Mucosa of rectum (tissue), 2 donors: ENCODE results near the gene HLA-F.

Experiments used
- H3K27ac ChIP-seq, 2 donors: one replicate each; pipeline ENCODE4 v1.7.0; 2013; ENCODE audit warnings: inconsistent platforms in 2 of 2, low read depth in 2 of 2, low read length in 2 of 2
- H3K27me3 ChIP-seq, 2 donors: one replicate each; pipeline ENCODE4 v1.7.0; 2013; ENCODE audit warnings: low read length in 2 of 2; ENCODE audit not compliant: control insufficient read depth in 2 of 2, insufficient read depth in 2 of 2
- H3K36me3 ChIP-seq, 2 donors: one replicate each; pipeline ENCODE4 v1.7.0; 2013; ENCODE audit warnings: low read length in 2 of 2; ENCODE audit not compliant: control insufficient read depth in 2 of 2, insufficient read depth in 2 of 2
- H3K4me1 ChIP-seq, 2 donors: one replicate each; pipeline ENCODE4 v1.7.0; 2013; ENCODE audit warnings: low read length in 2 of 2, mild to moderate bottlenecking in 1 of 2; ENCODE audit not compliant: control insufficient read depth in 2 of 2, insufficient read depth in 2 of 2
- H3K4me3 ChIP-seq, 2 donors: one replicate each; pipeline ENCODE4 v1.7.0; 2013; ENCODE audit warnings: low read length in 2 of 2
- H3K9ac ChIP-seq, 2 donors: one replicate each; pipeline ENCODE4 v1.7.0; 2013; ENCODE audit warnings: low read length in 2 of 2, low read depth in 1 of 2, mild to moderate bottlenecking in 1 of 2
- H3K9me3 ChIP-seq, 2 donors: one replicate each; pipeline ENCODE4 v1.7.0; 2013; ENCODE audit warnings: low read length in 2 of 2; ENCODE audit not compliant: control insufficient read depth in 2 of 2
- donor health status: healthy.
- donor health status: Normal muscosa, but diverticular disease.

HLA-F gene

GRCh38 chr6:29723666-29724588 lies 693 bp downstream of the HLA-F start:
- no peaks in the 10 kb centered on the region for H3K9me3 ChIP-seq

GRCh38 chr6:29724937-29725869 lies 2.0 kb downstream of the HLA-F start:
- peak overlapping the region in 1 of 2 donors; percentile 9 for H3K9ac ChIP-seq
- peak overlapping the region; percentile 89 to 91 for H3K4me3 ChIP-seq
- peaks cover 14 to 16% of the 10 kb centered on the region in 2 donors for H3K4me1 ChIP-seq
- no peak overlapping the region for H3K27ac ChIP-seq
- peaks cover 25 to 31% of the 10 kb centered on the region in 2 donors for H3K36me3 ChIP-seq
- no peaks in the 10 kb centered on the region for H3K27me3 ChIP-seq
- no peaks in the 10 kb centered on the region for H3K9me3 ChIP-seq

More at GRCh38 chr6:29723666-29724588, 693 bp downstream of the HLA-F start:
- Histone ChIP-seq H3K27ac (peak overlapping the region; percentile 82 to 87), H3K27me3 (no peaks in the 10 kb centered on the region), H3K4me3 (peak overlapping the region; percentile 89 to 91), H3K36me3 (peaks cover 25 to 31% of the 10 kb centered on the region in 2 donors), H3K9ac (peak overlapping the region; percentile 92 to 96), H3K4me1 (peaks cover 14 to 16% of the 10 kb centered on the region in 2 donors)

GRCh38 chr6:29726001-29726400 lies 2.8 kb downstream of the HLA-F start:
- H3K36me3 ChIP-seq = peaks cover 25 to 31% of the 10 kb centered on the region in 2 donors
- peaks cover 14 to 16% of the 10 kb centered on the region in 2 donors for H3K4me1 ChIP-seq
- H3K9ac ChIP-seq = no peak overlapping the region
- H3K27ac ChIP-seq = no peak overlapping the region
- peak overlapping the region in 1 of 2 donors; percentile 9 for H3K4me3 ChIP-seq
- no peaks in the 10 kb centered on the region for H3K9me3 ChIP-seq
- H3K27me3 ChIP-seq = no peaks in the 10 kb centered on the region

GRCh38 chr6:29726571-29727194 lies 3.4 kb downstream of the HLA-F start:
- H3K36me3 ChIP-seq = peaks cover 25 to 31% of the 10 kb centered on the region in 2 donors
- no peak overlapping the region for H3K9ac ChIP-seq
- H3K4me1 ChIP-seq = peaks cover 14 to 16% of the 10 kb centered on the region in 2 donors
- no peak overlapping the region for H3K4me3 ChIP-seq
- no peak overlapping the region for H3K27ac ChIP-seq
- H3K9me3 ChIP-seq = no peaks in the 10 kb centered on the region
- H3K27me3 ChIP-seq = no peaks in the 10 kb centered on the region

- no peaks in the 10 kb centered on the region for H3K27me3 ChIP-seq
Measured at GRCh38 chr6:29727637-29728036, 4.4 kb downstream of the HLA-F start.

GRCh38 chr6:29728173-29728874 lies 5.1 kb downstream of the HLA-F start:
- Histone ChIP-seq H3K9me3 (no peaks in the 10 kb centered on the region), H3K9ac (no peak overlapping the region), H3K36me3 (peaks cover 25 to 31% of the 10 kb centered on the region in 2 donors), H3K4me3 (no peak overlapping the region), H3K27me3 (no peaks in the 10 kb centered on the region), H3K27ac (no peak overlapping the region), H3K4me1 (peaks cover 14 to 16% of the 10 kb centered on the region in 2 donors)

More at GRCh38 chr6:29727637-29728036, 4.4 kb downstream of the HLA-F start:
- peaks cover 14 to 16% of the 10 kb centered on the region in 2 donors for H3K4me1 ChIP-seq
- H3K36me3 ChIP-seq = peaks cover 25 to 31% of the 10 kb centered on the region in 2 donors
- H3K4me3 ChIP-seq = no peak overlapping the region
- H3K9me3 ChIP-seq = no peaks in the 10 kb centered on the region
- H3K9ac ChIP-seq = no peak overlapping the region
- no peak overlapping the region for H3K27ac ChIP-seq

- Histone ChIP-seq H3K27ac (no peak overlapping the region), H3K9ac (no peak overlapping the region), H3K27me3 (no peaks in the 10 kb centered on the region), H3K9me3 (no peaks in the 10 kb centered on the region), H3K4me1 (peaks cover 14 to 16% of the 10 kb centered on the region in 2 donors), H3K4me3 (no peak overlapping the region), H3K36me3 (peaks cover 25 to 31% of the 10 kb centered on the region in 2 donors)
Measured at GRCh38 chr6:29728875-29729270, 5.6 kb downstream of the HLA-F start.

- Histone ChIP-seq H3K4me1 (peaks cover 7 to 8% of the 10 kb centered on the region in 2 donors), H3K9ac (no peak overlapping the region), H3K4me3 (no peak overlapping the region), H3K9me3 (no peaks in the 10 kb centered on the region), H3K36me3 (peaks cover 22 to 31% of the 10 kb centered on the region in 2 donors), H3K27me3 (no peaks in the 10 kb centered on the region), H3K27ac (no peak overlapping the region)
Measured at GRCh38 chr6:29729774-29730328, 6.6 kb downstream of the HLA-F start.

- no peak overlapping the region for H3K4me3 ChIP-seq
- peaks cover 2 to 3% of the 10 kb centered on the region in 2 donors for H3K4me1 ChIP-seq
- H3K27ac ChIP-seq = no peak overlapping the region
- H3K27me3 ChIP-seq = no peaks in the 10 kb centered on the region
- H3K9ac ChIP-seq = no peak overlapping the region
- H3K9me3 ChIP-seq = no peaks in the 10 kb centered on the region
- H3K36me3 ChIP-seq = peaks cover 16 to 23% of the 10 kb centered on the region in 2 donors
Measured at GRCh38 chr6:29730575-29731126, 7.4 kb downstream of the HLA-F start.
